Measurements from ENCODE around the gene IQGAP2.

The IQGAP2 gene

DNA sequence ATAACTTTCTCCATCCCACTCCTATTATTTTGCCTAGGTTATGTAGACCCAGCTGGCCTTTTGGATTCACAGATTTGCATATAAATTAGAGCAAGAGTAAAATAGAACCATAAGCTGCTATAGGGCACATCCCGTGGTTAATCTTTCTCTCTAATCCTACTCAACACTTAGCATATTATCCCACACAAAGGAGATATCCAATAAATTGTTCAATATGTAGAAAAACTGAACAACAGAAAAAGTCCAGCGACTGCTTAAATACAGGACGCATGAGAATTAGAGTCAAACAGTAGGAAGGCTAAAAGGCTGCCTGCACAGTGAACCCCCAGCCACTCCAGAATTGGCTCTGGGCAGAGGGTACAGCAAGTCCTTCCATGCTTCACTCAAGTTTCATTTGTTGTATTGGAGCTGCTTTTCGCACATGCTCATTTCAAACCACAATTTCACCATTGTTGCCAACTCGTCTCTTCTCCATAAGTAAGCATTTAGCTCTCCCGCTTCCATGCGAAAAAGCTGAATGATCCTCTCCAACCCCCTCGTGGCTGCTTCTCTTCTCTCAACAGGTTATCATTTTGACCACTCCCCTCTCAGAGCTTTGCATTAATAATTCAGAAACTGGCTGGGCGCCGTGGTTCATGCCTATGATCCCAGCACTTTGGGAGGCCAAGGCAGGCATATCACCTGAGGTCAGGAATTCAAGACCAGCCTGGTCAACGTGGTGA, 14.1 kb upstream of the IQGAP2 start:
- Histone ChIP-seq H3K9ac (ENCODE audit: low read length) (no peak overlapping the region), H3K27me3 (ENCODE audit: control insufficient read depth, insufficient read depth, low read length) (no peaks in the 10 kb centered on the region), H3K4me3 (ENCODE audit: low read length) (no peak overlapping the region), H3K4me1 (ENCODE audit: control insufficient read depth, insufficient read depth, low read length) (peaks cover 22% of the 10 kb centered on the region), H3K36me3 (ENCODE audit: control insufficient read depth, insufficient read depth, low read length) (no peaks in the 10 kb centered on the region), H3K9me3 (ENCODE audit: control insufficient read depth, low read length) (no peaks in the 10 kb centered on the region)

DNA sequence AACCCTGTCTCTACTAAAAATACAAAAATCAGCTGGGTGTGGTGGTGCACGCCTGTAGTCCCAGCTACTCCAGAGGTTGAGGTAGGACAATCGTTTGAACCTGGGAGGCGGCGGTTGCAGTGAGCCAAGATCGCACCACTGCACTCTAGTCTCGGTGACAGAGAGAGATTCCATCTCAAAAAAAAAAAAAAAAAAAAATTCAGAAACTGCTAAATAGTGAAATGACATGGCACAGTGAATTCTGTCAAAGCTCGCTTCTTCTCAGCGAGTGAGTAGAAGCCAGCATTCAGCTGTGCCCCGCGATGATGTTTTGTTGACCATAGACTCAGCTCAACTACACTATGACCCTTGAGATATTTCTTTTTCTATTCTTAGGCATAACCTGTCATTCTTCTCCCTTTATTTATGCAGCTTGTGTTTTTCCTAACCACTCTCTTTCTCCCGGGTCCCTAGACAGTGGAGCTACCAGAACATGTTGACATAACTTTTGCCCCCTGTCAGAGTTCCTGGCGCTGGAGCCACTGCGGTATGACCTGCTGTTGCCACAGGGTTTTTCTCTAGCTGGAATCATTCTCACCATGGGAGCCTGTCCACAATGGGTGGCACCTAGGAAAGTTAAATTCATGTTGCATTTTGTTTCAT, 13.5 kb upstream of the IQGAP2 start:
- no peaks in the 10 kb centered on the region for H3K36me3 ChIP-seq (ENCODE audit: control insufficient read depth, insufficient read depth, low read length)
- H3K4me1 ChIP-seq (ENCODE audit: control insufficient read depth, insufficient read depth, low read length) = peaks cover 15% of the 10 kb centered on the region
- H3K9me3 ChIP-seq (ENCODE audit: control insufficient read depth, low read length) = no peaks in the 10 kb centered on the region
- no peaks in the 10 kb centered on the region for H3K27me3 ChIP-seq (ENCODE audit: control insufficient read depth, insufficient read depth, low read length)
- no peak overlapping the region for H3K9ac ChIP-seq (ENCODE audit: low read length)
- H3K4me3 ChIP-seq (ENCODE audit: low read length) = no peak overlapping the region

DNA sequence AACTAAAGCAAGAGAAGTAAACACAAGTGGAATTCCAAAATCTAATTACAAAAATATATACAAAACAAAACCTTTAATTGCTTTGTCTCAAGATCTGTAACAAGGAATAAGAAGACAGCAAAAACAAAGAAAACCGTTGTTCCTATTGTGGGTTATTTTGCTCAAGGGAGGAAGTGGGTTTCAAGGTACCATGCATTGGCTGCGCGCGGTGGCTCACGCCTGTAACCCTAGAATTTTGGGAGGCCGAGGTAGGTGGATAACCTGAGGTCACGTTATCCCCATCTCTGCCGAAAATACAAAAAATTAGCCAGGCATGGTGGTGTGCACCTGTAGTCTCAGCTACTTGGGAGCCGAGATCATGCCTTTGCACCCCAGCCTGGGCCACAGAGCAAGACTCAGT, 12.1 kb upstream of the IQGAP2 start:
- H3K4me1 ChIP-seq (ENCODE audit: control insufficient read depth, insufficient read depth, low read length) = peaks cover 9% of the 10 kb centered on the region
- no peak overlapping the region for H3K9ac ChIP-seq (ENCODE audit: low read length)
- no peaks in the 10 kb centered on the region for H3K27me3 ChIP-seq (ENCODE audit: control insufficient read depth, insufficient read depth, low read length)

DNA sequence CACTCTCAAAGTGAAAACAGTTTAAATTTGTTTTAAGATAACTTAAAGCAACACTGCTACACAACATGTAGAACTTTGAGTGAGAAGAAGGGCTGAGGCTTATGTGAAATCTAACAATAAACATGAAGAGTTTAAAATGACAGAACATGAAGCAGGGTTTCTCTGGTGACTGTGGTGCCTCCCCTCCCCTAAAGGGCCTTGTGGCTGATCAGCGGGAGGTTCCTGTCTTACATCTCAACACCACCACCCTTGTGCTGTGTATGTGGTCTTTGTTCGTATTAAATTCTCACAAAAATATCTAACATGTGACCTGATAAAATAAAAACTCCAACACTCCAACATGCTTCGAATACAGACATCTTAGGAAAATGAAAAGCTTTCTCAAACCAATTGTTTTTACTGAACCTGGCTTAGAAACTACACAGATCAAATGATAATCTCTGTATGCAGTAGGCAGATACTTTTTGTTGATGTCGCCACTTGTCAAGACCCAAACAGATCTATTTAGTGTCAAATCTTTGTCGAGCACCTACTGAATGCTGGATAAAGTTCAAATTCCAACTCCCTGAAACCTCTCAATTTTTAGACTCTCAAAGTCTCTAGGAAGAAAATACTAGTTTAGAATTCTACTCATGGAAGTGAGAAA, 9.9 kb upstream of the IQGAP2 start:
- Histone ChIP-seq H3K4me3 (ENCODE audit: low read length) (no peak overlapping the region), H3K9me3 (ENCODE audit: control insufficient read depth, low read length) (no peaks in the 10 kb centered on the region), H3K27me3 (ENCODE audit: control insufficient read depth, insufficient read depth, low read length) (no peaks in the 10 kb centered on the region), H3K4me1 (ENCODE audit: control insufficient read depth, insufficient read depth, low read length) (no peaks in the 10 kb centered on the region), H3K9ac (ENCODE audit: low read length) (no peak overlapping the region), H3K36me3 (ENCODE audit: control insufficient read depth, insufficient read depth, low read length) (no peaks in the 10 kb centered on the region)

More for the DNA sequence above, 12.1 kb upstream of the IQGAP2 start:
- Histone ChIP-seq H3K9me3 (ENCODE audit: control insufficient read depth, low read length) (no peaks in the 10 kb centered on the region), H3K36me3 (ENCODE audit: control insufficient read depth, insufficient read depth, low read length) (no peaks in the 10 kb centered on the region), H3K4me3 (ENCODE audit: low read length) (no peak overlapping the region)

DNA sequence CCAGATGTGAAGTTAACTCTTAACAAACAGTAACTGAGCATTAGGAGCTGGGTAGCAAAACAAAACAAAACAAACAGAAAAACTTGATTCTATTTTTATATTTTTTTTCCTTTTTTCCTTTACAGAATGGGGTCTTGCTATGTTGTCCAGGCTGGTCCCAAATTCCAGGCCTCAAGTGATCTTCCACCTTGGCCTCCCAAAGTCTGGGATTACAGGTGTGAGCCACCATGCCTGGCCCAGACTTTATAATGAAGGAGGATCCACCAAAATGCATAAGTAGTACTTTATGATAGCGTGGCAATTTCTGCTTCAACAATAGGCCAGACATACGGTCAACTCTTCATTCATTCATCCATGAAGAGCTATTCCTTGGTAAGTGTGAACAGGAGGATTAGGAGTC, 5.9 kb upstream of the IQGAP2 start:
- Histone ChIP-seq H3K36me3 (ENCODE audit: control insufficient read depth, insufficient read depth, low read length) (no peaks in the 10 kb centered on the region), H3K27me3 (ENCODE audit: control insufficient read depth, insufficient read depth, low read length) (no peaks in the 10 kb centered on the region), H3K9ac (ENCODE audit: low read length) (no peak overlapping the region), H3K4me1 (ENCODE audit: control insufficient read depth, insufficient read depth, low read length) (peaks cover 6% of the 10 kb centered on the region), H3K9me3 (ENCODE audit: control insufficient read depth, low read length) (no peaks in the 10 kb centered on the region), H3K4me3 (ENCODE audit: low read length) (no peak overlapping the region)

DNA sequence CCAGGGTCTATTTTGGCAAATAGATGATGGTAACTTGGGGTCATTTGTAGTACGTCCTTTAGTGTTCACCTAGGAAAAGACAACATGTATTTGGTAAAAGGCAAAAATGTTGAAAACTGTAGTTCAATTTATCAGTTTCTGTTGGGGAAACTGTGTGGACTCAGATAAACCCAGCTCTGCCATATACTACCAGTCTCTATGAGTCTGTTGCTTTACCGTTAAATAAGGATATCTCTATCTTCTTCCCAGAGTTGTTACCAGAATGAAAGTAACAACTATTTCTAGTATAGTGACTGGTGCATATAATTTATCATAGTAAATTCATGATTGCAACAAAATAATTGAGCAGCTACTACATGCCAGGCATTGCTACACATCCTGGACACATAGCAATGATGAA, 3.8 kb upstream of the IQGAP2 start:
- Histone ChIP-seq H3K36me3 (ENCODE audit: control insufficient read depth, insufficient read depth, low read length) (no peaks in the 10 kb centered on the region), H3K4me3 (ENCODE audit: low read length) (no peak overlapping the region), H3K9me3 (ENCODE audit: control insufficient read depth, low read length) (no peaks in the 10 kb centered on the region), H3K9ac (ENCODE audit: low read length) (no peak overlapping the region), H3K27me3 (ENCODE audit: control insufficient read depth, insufficient read depth, low read length) (no peaks in the 10 kb centered on the region), H3K4me1 (ENCODE audit: control insufficient read depth, insufficient read depth, low read length) (peaks cover 6% of the 10 kb centered on the region)

DNA sequence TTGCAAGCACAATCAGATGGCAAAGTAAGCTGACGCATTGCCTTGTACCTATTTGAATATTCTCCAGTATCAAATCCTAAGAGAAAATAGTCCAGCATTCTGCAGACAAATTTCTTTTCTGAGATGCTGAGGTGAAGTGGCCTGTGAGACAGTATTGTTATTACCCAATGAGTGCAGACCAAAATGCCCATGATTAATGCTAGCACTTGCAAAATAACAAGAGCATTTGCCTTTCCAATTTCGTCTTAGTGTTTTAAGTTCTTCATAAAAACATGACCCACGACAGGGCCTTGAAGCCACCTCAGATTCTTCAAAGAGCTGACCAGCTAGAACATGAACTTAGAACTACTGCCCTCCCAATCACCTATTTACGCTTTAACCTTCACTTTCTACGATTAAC, 2.6 kb upstream of the IQGAP2 start:
- Histone ChIP-seq H3K36me3 (ENCODE audit: control insufficient read depth, insufficient read depth, low read length) (no peaks in the 10 kb centered on the region), H3K4me1 (ENCODE audit: control insufficient read depth, insufficient read depth, low read length) (peaks cover 7% of the 10 kb centered on the region), H3K9ac (ENCODE audit: low read length) (no peak overlapping the region), H3K4me3 (ENCODE audit: low read length) (no peak overlapping the region), H3K9me3 (ENCODE audit: control insufficient read depth, low read length) (no peaks in the 10 kb centered on the region), H3K27me3 (ENCODE audit: control insufficient read depth, insufficient read depth, low read length) (no peaks in the 10 kb centered on the region)

DNA sequence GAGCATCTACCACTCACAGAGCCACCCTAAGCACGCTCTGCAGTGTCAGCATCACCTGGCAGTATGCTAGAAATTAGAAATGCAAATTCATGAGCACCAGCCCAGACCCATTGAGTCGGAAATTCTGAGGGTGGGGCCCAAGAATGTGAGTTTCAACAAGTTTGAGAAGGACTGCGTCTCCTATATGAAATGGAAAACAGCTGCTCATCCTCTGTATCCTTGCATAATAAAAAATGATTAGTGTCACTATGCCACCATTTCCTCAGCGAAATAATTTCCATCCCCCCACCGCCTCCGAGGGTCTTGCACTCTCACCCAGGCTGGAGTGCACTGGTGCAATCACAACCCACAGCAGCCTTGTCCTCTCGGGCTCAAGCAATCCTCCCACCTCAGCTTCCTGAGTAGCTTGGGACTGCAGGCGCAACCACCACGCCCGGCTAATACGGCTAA, 1.3 kb upstream of the IQGAP2 start:
- Histone ChIP-seq H3K36me3 (ENCODE audit: control insufficient read depth, insufficient read depth, low read length) (no peaks in the 10 kb centered on the region), H3K9ac (ENCODE audit: low read length) (peak overlapping the region; percentile 82), H3K4me1 (ENCODE audit: control insufficient read depth, insufficient read depth, low read length) (peaks cover 16% of the 10 kb centered on the region), H3K9me3 (ENCODE audit: control insufficient read depth, low read length) (no peaks in the 10 kb centered on the region), H3K27me3 (ENCODE audit: control insufficient read depth, insufficient read depth, low read length) (no peaks in the 10 kb centered on the region), H3K4me3 (ENCODE audit: low read length) (peak overlapping the region; percentile 58)

DNA sequence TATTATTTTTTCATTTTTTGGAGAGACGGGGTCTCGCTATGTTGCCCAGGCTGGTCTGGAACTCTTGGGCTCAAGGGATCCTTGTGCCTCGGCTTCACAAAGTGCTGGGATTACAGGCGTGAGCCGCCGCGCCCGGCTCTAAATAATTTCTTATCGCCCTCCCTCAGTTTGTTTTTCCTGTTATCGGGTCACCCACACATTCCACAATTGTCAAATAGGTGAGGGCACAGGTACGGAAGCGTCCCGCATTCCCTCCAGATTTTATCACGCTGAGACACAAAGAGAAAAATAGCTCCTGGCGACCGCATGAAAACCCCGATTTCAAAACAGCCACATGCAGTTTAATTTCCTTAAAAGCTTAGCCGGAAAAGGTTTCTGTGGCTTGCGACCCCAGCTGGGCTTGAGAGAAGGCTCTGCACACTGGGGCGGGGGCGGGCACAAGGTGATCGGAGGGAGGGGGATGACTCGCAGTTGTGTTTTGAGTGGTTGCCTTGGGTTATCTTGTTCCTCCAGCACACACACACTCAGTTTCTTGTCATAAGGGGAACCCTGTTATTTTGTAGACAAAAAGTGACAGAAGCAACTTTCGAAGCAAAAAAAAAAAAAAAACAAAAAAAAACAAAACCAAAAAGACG, 717 bp upstream of the IQGAP2 start:
- Histone ChIP-seq H3K27me3 (ENCODE audit: control insufficient read depth, insufficient read depth, low read length) (no peaks in the 10 kb centered on the region), H3K4me3 (ENCODE audit: low read length) (peak overlapping the region; percentile 58), H3K9ac (ENCODE audit: low read length) (peak overlapping the region; percentile 82), H3K36me3 (ENCODE audit: control insufficient read depth, insufficient read depth, low read length) (no peaks in the 10 kb centered on the region), H3K4me1 (ENCODE audit: control insufficient read depth, insufficient read depth, low read length) (peaks cover 21% of the 10 kb centered on the region), H3K9me3 (ENCODE audit: control insufficient read depth, low read length) (no peaks in the 10 kb centered on the region)

DNA sequence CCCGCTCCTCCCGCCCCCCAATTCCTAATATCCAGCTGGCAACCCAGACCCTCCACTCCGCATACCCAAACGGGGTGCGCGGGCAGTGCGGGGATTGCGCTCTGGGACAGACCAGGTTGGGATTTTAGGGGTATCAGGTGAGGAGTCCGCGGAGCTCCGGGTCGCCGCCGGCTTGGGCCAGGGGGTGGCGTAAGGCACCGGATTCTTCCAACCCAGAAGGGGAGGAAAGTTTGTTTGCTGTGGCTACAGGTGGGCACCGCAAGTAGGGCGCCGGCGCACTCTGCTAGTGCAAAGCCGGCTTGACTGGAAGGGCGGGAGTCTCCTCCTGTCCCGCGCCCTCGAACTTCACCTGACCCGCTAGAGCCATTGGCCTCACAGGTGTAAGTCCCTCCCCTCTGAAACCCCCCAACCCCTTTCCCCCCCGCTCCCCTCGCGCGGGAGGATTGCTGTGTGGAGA, 709 bp downstream of the IQGAP2 start:
- no peaks in the 10 kb centered on the region for H3K36me3 ChIP-seq (ENCODE audit: control insufficient read depth, insufficient read depth, low read length)
- H3K4me1 ChIP-seq (ENCODE audit: control insufficient read depth, insufficient read depth, low read length) = peaks cover 24% of the 10 kb centered on the region
- peak overlapping the region; percentile 82 for H3K9ac ChIP-seq (ENCODE audit: low read length)
- peak overlapping the region; percentile 58 for H3K4me3 ChIP-seq (ENCODE audit: low read length)
- no peaks in the 10 kb centered on the region for H3K27me3 ChIP-seq (ENCODE audit: control insufficient read depth, insufficient read depth, low read length)
- no peaks in the 10 kb centered on the region for H3K9me3 ChIP-seq (ENCODE audit: control insufficient read depth, low read length)

DNA sequence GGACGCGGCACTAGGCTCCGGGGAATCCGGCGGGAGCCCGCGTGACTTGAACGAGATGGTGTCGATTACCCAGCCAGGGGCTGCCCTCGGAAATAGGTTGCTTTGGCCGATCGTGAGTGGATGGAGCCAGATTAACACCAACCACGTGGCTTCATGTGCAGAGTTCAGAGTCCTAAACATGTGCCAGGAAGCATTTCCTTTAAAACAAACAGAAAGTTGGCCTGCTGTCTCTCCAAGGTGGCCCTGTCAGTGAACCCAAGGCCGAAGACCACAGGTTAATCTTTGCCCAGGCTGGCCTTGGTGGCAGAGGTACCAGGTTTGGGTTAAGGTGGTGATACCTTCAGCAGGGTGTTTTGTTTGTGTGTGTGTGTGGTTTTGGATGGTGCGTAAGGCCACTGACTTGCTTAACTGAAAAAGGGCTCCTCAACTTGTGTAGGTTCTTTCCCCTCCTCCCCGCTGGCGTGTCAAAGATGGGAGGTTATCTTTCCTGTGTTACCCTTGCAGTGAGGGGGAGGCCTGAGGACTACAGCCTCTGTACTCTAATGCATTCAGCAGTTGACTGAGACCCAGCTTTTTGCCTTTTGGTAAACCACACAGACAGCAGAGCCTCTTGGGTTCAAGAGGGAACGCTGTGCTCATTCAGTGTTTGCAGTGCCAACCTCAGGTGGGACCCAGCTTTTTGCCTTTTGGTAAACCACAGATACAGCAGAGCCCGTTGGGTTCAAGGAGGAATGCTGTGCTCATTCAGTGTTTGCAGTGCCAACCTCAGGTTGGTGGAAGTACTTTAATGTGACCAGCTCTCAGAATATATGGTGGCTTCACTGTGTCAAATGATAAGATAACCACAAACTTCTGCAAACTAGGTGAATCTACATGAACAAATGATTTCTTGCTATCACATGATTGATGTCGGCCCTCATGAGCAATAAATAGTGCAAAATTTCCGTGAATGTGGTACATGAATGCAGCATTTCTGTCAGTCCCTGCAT, 1.4 kb downstream of the IQGAP2 start:
- H3K9me3 ChIP-seq (ENCODE audit: control insufficient read depth, low read length) = no peaks in the 10 kb centered on the region
- peak overlapping the region; percentile 1 for H3K4me3 ChIP-seq (ENCODE audit: low read length)
- H3K9ac ChIP-seq (ENCODE audit: low read length) = peak overlapping the region; percentile 82
- peaks cover 24% of the 10 kb centered on the region for H3K4me1 ChIP-seq (ENCODE audit: control insufficient read depth, insufficient read depth, low read length)
- no peaks in the 10 kb centered on the region for H3K36me3 ChIP-seq (ENCODE audit: control insufficient read depth, insufficient read depth, low read length)
- no peaks in the 10 kb centered on the region for H3K27me3 ChIP-seq (ENCODE audit: control insufficient read depth, insufficient read depth, low read length)
